Panc1 (cell line): ENCODE results near the gene MYADM.

Experiments
- CTCF ChIP-seq: fragments of 450-650 bp; IDR thresholded peaks from 2 replicates; pipeline ENCODE4 v1.5.1; 2017; ENCODE audit warnings: mild to moderate bottlenecking
- REST ChIP-seq, 2 experiments: IDR thresholded peaks; 2 replicates each; pipeline ENCODE4 v1.6.1; 2011 to 2012; ENCODE audit warnings: low read depth in 2 of 2, control low read depth in 1 of 2, low read length in 1 of 2, mild to moderate bottlenecking in 1 of 2, moderate library complexity in 1 of 2; ENCODE audit not compliant: insufficient read depth in 1 of 2
- TCF7L2 ChIP-seq: IDR thresholded peaks from 2 replicates; pipeline ENCODE4 v1.6.1; 2011; ENCODE audit warnings: mild to moderate bottlenecking, low read depth, low read length, inconsistent platforms

- TF ChIP-seq TCF7L2 (no peak), CTCF (no peak), REST (IDR thresholded peaks at IDR 0.05; ENCODE audit: insufficient read depth in 1 of 2, low read depth in 2 of 2, low read length in 1 of 2) (no peak)
Measured at GRCh38 chr19:53897459-53897858, 29.8 kb downstream of the MYADM start.
